OCI-LY7 (cell line): ENCODE data around the gene TSPAN7. TPM values are rescaled to one million over a fixed set of nuclear protein-coding genes. Genes with fewer than 3 reads are reported as not detected.

ENCODE experiments used
- BruUV-seq: library from RNA; stranded (reverse); fragments of 400-500 nt; replicated peaks from 2 replicates; lab custom pipeline; 2021; lab: Mats Ljungman, UMichigan
- CTCF ChIA-PET: fragments of 300-600 bp; sonication (Branson Sonifier 250); formaldehyde crosslinking; loops from one replicate; lab custom pipeline; 2022; ENCODE audit warnings: antibody characterized with exemption; ENCODE audit not compliant: unreplicated experiment; lab: Charles Lee
- POLR2A ChIA-PET: fragments of 300-600 bp; sonication (Branson Sonifier 250); formaldehyde crosslinking; loops from one replicate; lab custom pipeline; 2022; ENCODE audit warnings: antibody characterized with exemption; lab: Charles Lee
- DNase-seq: peaks from one replicate; pipeline ENCODE4 v3.0.0-alpha.2; 2015; ENCODE audit warnings: low spot score
- H2AFZ ChIP-seq: fragments of 200-600 bp; sonication (generic), shearing (Covaris generic); 2 replicates; pipeline ENCODE4 v1.6.1; 2014; ENCODE audit warnings: mild to moderate bottlenecking, antibody characterized with exemption, low read length, moderate library complexity
- H3K27ac ChIP-seq: fragments of 200-600 bp; sonication (generic); 2 replicates; pipeline ENCODE4 v1.5.1; 2014; ENCODE audit warnings: mixed run types, low read depth, mild to moderate bottlenecking, moderate library complexity, low read length, inconsistent platforms; ENCODE audit not compliant: poor library complexity, severe bottlenecking
- H3K36me3 ChIP-seq: fragments of 200-600 bp; sonication (generic); 2 replicates; pipeline ENCODE4 v1.6.1; 2014; ENCODE audit warnings: mild to moderate bottlenecking, antibody characterized with exemption, low read length, moderate library complexity, mixed read lengths; ENCODE audit not compliant: insufficient read depth
- H3K4me1 ChIP-seq: fragments of 200-600 bp; sonication (generic); 2 replicates; pipeline ENCODE4 v1.5.1; 2014; ENCODE audit warnings: mild to moderate bottlenecking, low read length; ENCODE audit not compliant: insufficient read depth, poor library complexity, severe bottlenecking
- H3K4me2 ChIP-seq: fragments of 200-600 bp; sonication (generic); 2 replicates; pipeline ENCODE4 v1.6.1; 2014; ENCODE audit warnings: mild to moderate bottlenecking, low read length
- H3K4me3 ChIP-seq: fragments of 200-600 bp; sonication (generic); 2 replicates; pipeline ENCODE4 v1.5.1; 2014; ENCODE audit warnings: mild to moderate bottlenecking, low read depth, low read length; ENCODE audit not compliant: poor library complexity, severe bottlenecking
- H3K79me2 ChIP-seq: fragments of 200-600 bp; sonication (generic); 2 replicates; pipeline ENCODE4 v1.6.1; 2016; ENCODE audit warnings: low read depth, mild to moderate bottlenecking, low read length, moderate library complexity, mixed read lengths; ENCODE audit not compliant: insufficient read depth
- H3K9me2 ChIP-seq: fragments of 200-600 bp; sonication (generic); 2 replicates; pipeline ENCODE4 v1.6.1; 2016; ENCODE audit warnings: mild to moderate bottlenecking, low read length, mixed read lengths; ENCODE audit not compliant: insufficient read depth
- H3K9me3 ChIP-seq: fragments of 200-600 bp; sonication (generic); 2 replicates; pipeline ENCODE4 v1.6.1; 2014; ENCODE audit warnings: mild to moderate bottlenecking, mixed run types, low read length, mixed read lengths
- H4K20me1 ChIP-seq: fragments of 200-600 bp; sonication (generic); 2 replicates; pipeline ENCODE4 v1.6.1; 2014; ENCODE audit warnings: mild to moderate bottlenecking, antibody characterized with exemption, low read length, moderate library complexity, mixed read lengths; ENCODE audit not compliant: insufficient read depth
- CTCF ChIP-seq: fragments of 200-600 bp; sonication (generic); conservative IDR thresholded peaks from 2 replicates; pipeline ENCODE4 v1.5.1; 2014; ENCODE audit warnings: mild to moderate bottlenecking, antibody characterized with exemption, low read length, moderate library complexity, mixed read lengths
- EZH2phosphoT487 ChIP-seq: fragments of 200-600 bp; sonication (generic); IDR thresholded peaks from 2 replicates; pipeline ENCODE4 v1.6.1; 2018; ENCODE audit warnings: low read depth, borderline replicate concordance, mild to moderate bottlenecking, mixed run types, antibody characterized with exemption, low read length, moderate library complexity, mixed read lengths
- intact Hi-C: fragments of 100-400 bp; cut with micrococcal nuclease; formaldehyde crosslinking; loops from one replicate; pipeline ENCODE4 v1.10.0; 2022; ENCODE audit not compliant: unreplicated experiment
- total RNA-seq, 2 experiments: library from RNA; depleted of rRNA in 1 of 2; stranded (reverse); fragments of >200 nt in 1 of 2; shearing (Covaris generic) in 1 of 2; gene quantifications; 2 replicates each; pipeline ENCODE4 v1.2.3, GENCODE V29; 2014 to 2022

TSPAN7 gene
- total RNA-seq, 2 experiments from 2014 or later, result not detected

GRCh38 chrX:38638952-38639529, 77.7 kb downstream of the TSPAN7 start:
- CTCF ChIA-PET, result no interaction called here
- H3K79me2 ChIP-seq, result no peaks in the 10 kb centered on the region
- intact Hi-C loops, result no loop called here
- TF ChIP-seq CTCF, result no peak
- no peak for TF ChIP-seq EZH2phosphoT487
- H2AFZ ChIP-seq, result no peak overlapping the region
- H3K9me3 ChIP-seq, result no peaks in the 10 kb centered on the region
- H3K36me3 ChIP-seq, result no peaks in the 10 kb centered on the region
- BruUV-seq, result no TSS peak
- H3K4me1 ChIP-seq, result no peaks in the 10 kb centered on the region
- no peak overlapping the region for H3K27ac ChIP-seq
- POLR2A ChIA-PET, result no interaction called here
- no peak overlapping the region for H3K4me2 ChIP-seq
- H4K20me1 ChIP-seq, result no peaks in the 10 kb centered on the region
- no peak overlapping the region for H3K4me3 ChIP-seq
- no peak for DNase-seq
- no peaks in the 10 kb centered on the region for H3K9me2 ChIP-seq

- no peak overlapping the region for H2AFZ ChIP-seq
- ChIA-PET POLR2A (no interaction called here), CTCF (no interaction called here)
- no peak for TF ChIP-seq EZH2phosphoT487
- H3K4me3 ChIP-seq, result no peak overlapping the region
- no peaks in the 10 kb centered on the region for H3K36me3 ChIP-seq
- intact Hi-C loops, result no loop called here
- H3K4me1 ChIP-seq, result no peaks in the 10 kb centered on the region
- no peak for DNase-seq
- no peaks in the 10 kb centered on the region for H3K79me2 ChIP-seq
- no peaks in the 10 kb centered on the region for H3K9me2 ChIP-seq
- no peaks in the 10 kb centered on the region for H4K20me1 ChIP-seq
- no peaks in the 10 kb centered on the region for H3K9me3 ChIP-seq
- no peak overlapping the region for H3K27ac ChIP-seq
- no peak overlapping the region for H3K4me2 ChIP-seq
- BruUV-seq, result no TSS peak
Measured at GRCh38 chrX:38639730-38640129, 78.4 kb downstream of the TSPAN7 start.

- Histone ChIP-seq H3K79me2 (no peaks in the 10 kb centered on the region), H3K4me3 (no peak overlapping the region), H3K4me2 (no peak overlapping the region), H2AFZ (no peak overlapping the region), H3K4me1 (no peaks in the 10 kb centered on the region), H3K27ac (no peak overlapping the region), H4K20me1 (no peaks in the 10 kb centered on the region), H3K9me3 (no peaks in the 10 kb centered on the region), H3K9me2 (no peaks in the 10 kb centered on the region), H3K36me3 (no peaks in the 10 kb centered on the region)
- no peak for TF ChIP-seq EZH2phosphoT487
- no peak for DNase-seq
- intact Hi-C loops, result no loop called here
- ChIA-PET POLR2A (interaction anchor here (0.6 to 0.7 kb wide), 2 partner anchors 466 to 1740 kb away, joined by 3 to 4 read pairs; no protein-coding TSS in a partner anchor), CTCF (no interaction called here)
- BruUV-seq, result no TSS peak
Measured at GRCh38 chrX:38641197-38641596, 79.9 kb downstream of the TSPAN7 start.
